IMR-90 (cell line): ENCODE data around the gene SLC6A3. TPM values are rescaled to one million over a fixed set of nuclear protein-coding genes. Genes with fewer than 3 reads are reported as not detected.

ENCODE experiments used
- ATAC-seq: fragments of 200-7000 bp; cut with Tn5 transposase; 2 replicates; pipeline ENCODE4 v1.9.1; 2020; ENCODE audit warnings: low read depth, mild to moderate bottlenecking, moderate library complexity
- BruUV-seq: library from RNA; stranded (reverse); fragments of 400-500 nt; replicated peaks from 2 replicates; lab custom pipeline; 2021; lab: Mats Ljungman, UMichigan
- CTCF ChIA-PET: fragments of 300-600 bp; formaldehyde crosslinking; extraction: SDS; loops from one replicate; lab custom pipeline; 2021; ENCODE audit warnings: antibody characterized with exemption; lab: Yijun Ruan, JAX
- POLR2A ChIA-PET: fragments of 300-600 bp; sonication (Branson Sonifier 250); formaldehyde crosslinking; loops from one replicate; lab custom pipeline; 2022; ENCODE audit warnings: antibody characterized with exemption; ENCODE audit not compliant: unreplicated experiment; lab: Charles Lee
- DNase-seq: peaks from one replicate; pipeline ENCODE4 v3.0.0; 2013
- H2AFZ ChIP-seq: replicated peaks from 2 replicates; pipeline ENCODE3; 2013; ENCODE audit warnings: low read length, mild to moderate bottlenecking; ENCODE audit not compliant: poor library complexity
- H2AK5ac ChIP-seq: 2 replicates; pipeline ENCODE4 v1.6.1; 2013; ENCODE audit warnings: low read depth, low read length, inconsistent platforms
- H2AK9ac ChIP-seq: replicated peaks from 2 replicates; pipeline ENCODE3; 2013; ENCODE audit warnings: mild to moderate bottlenecking, low read depth, low read length, moderate library complexity; ENCODE audit not compliant: poor library complexity
- H2BK120ac ChIP-seq: 2 replicates; pipeline ENCODE4 v1.6.1; 2013; ENCODE audit warnings: low read depth, low read length, inconsistent platforms
- H2BK15ac ChIP-seq: 3 replicates; pipeline ENCODE4 v1.6.1; 2013; ENCODE audit warnings: low read depth, low read length, inconsistent platforms
- H2BK20ac ChIP-seq: 2 replicates; pipeline ENCODE4 v1.6.1; 2013; ENCODE audit warnings: low read depth, mild to moderate bottlenecking, inconsistent platforms, low read length, moderate library complexity
- H2BK5ac ChIP-seq: 2 replicates; pipeline ENCODE4 v1.6.1; 2013; ENCODE audit warnings: mild to moderate bottlenecking, low read depth, low read length, inconsistent platforms; ENCODE audit not compliant: poor library complexity, severe bottlenecking
- H3K14ac ChIP-seq: replicated peaks from 2 replicates; pipeline ENCODE4 v1.6.1; 2013; ENCODE audit warnings: low read depth, low read length, inconsistent platforms
- H3K18ac ChIP-seq: 2 replicates; pipeline ENCODE4 v1.6.1; 2013; ENCODE audit warnings: low read depth, low read length, control low read depth
- H3K23ac ChIP-seq: 2 replicates; pipeline ENCODE4 v1.6.1; 2013; ENCODE audit warnings: low read depth, low read length, inconsistent platforms
- H3K27ac ChIP-seq: 2 replicates; pipeline ENCODE4 v1.5.1; 2013; ENCODE audit warnings: mild to moderate bottlenecking, control low read depth, low read length; ENCODE audit not compliant: insufficient read depth
- H3K27me3 ChIP-seq: 2 replicates; pipeline ENCODE4 v1.6.1; 2013; ENCODE audit warnings: low read length; ENCODE audit not compliant: control insufficient read depth, insufficient read depth
- H3K36me3 ChIP-seq: 2 replicates; pipeline ENCODE4 v1.6.1; 2013; ENCODE audit warnings: low read length, mixed read lengths; ENCODE audit not compliant: control insufficient read depth, insufficient read depth
- H3K4ac ChIP-seq: 2 replicates; pipeline ENCODE4 v1.6.1; 2013; ENCODE audit warnings: low read depth, low read length, inconsistent platforms
- H3K4me1 ChIP-seq: 2 replicates; pipeline ENCODE4 v1.6.1; 2013; ENCODE audit warnings: low read length, mixed read lengths; ENCODE audit not compliant: control insufficient read depth, insufficient read depth
- H3K4me2 ChIP-seq: 2 replicates; pipeline ENCODE4 v1.6.1; 2013; ENCODE audit warnings: low read depth, mild to moderate bottlenecking, control low read depth, low read length, moderate library complexity
- H3K4me3 ChIP-seq: 2 replicates; pipeline ENCODE4 v1.5.1; 2013; ENCODE audit warnings: low read depth, mild to moderate bottlenecking, control low read depth, low read length, moderate library complexity; ENCODE audit not compliant: insufficient read depth
- H3K56ac ChIP-seq: 2 replicates; pipeline ENCODE4 v1.6.1; 2013; ENCODE audit warnings: low read length, inconsistent platforms; ENCODE audit not compliant: insufficient read depth; ENCODE audit errors: extremely low read depth
- H3K79me1 ChIP-seq, 2 experiments: 2 replicates each; pipeline ENCODE4 v1.6.1; 2013; ENCODE audit warnings: low read length in 2 of 2, inconsistent platforms in 1 of 2, low read depth in 1 of 2
- H3K9ac ChIP-seq: 2 replicates; pipeline ENCODE4 v1.6.1; 2013; ENCODE audit warnings: low read depth, low read length, control low read depth
- H3K9me1 ChIP-seq: 2 replicates; pipeline ENCODE4 v1.6.1; 2013; ENCODE audit warnings: low read length, inconsistent platforms; ENCODE audit not compliant: insufficient read depth
- H3K9me3 ChIP-seq: 2 replicates; pipeline ENCODE4 v1.6.1; 2013; ENCODE audit warnings: low read length; ENCODE audit not compliant: control insufficient read depth, insufficient read depth
- H4K20me1 ChIP-seq: 2 replicates; pipeline ENCODE4 v1.6.1; 2013; ENCODE audit warnings: low read length, inconsistent platforms; ENCODE audit not compliant: insufficient read depth
- H4K5ac ChIP-seq: 2 replicates; pipeline ENCODE4 v1.6.1; 2013; ENCODE audit warnings: mild to moderate bottlenecking, low read depth, low read length, control low read depth
- H4K8ac ChIP-seq, 2 experiments: 2 replicates each; pipeline ENCODE4 v1.6.1; 2013; ENCODE audit warnings: low read depth in 2 of 2, low read length in 2 of 2, control low read depth in 1 of 2, inconsistent platforms in 1 of 2
- H4K91ac ChIP-seq: 2 replicates; pipeline ENCODE4 v1.6.1; 2013; ENCODE audit warnings: low read depth, low read length, inconsistent platforms; ENCODE audit not compliant: insufficient read depth
- BHLHE40 ChIP-seq: fragments of 150-350 bp; IDR thresholded peaks from 2 replicates; pipeline ENCODE4 v1.6.1; 2016; ENCODE audit warnings: mild to moderate bottlenecking, low read depth, low read length
- CHD1 ChIP-seq: IDR thresholded peaks from 2 replicates; pipeline ENCODE4 v1.6.1; 2012; ENCODE audit warnings: low read depth, low read length, improper control_type of control experiment
- MAFK ChIP-seq: IDR thresholded peaks from 2 replicates; pipeline ENCODE4 v1.6.1; 2012; ENCODE audit warnings: low read depth, low read length, improper control_type of control experiment
- MAZ ChIP-seq: IDR thresholded peaks from 2 replicates; pipeline ENCODE4 v1.6.1; 2012; ENCODE audit warnings: low read depth, mild to moderate bottlenecking, low read length, improper control_type of control experiment, moderate library complexity, borderline replicate concordance
- NFE2L2 ChIP-seq: fragments of 150-350 bp; IDR thresholded peaks from 2 replicates; pipeline ENCODE4 v1.6.1; 2016; ENCODE audit warnings: low read depth, mild to moderate bottlenecking, low read length
- RAD21 ChIP-seq: IDR thresholded peaks from 2 replicates; pipeline ENCODE4 v1.6.1; 2012; ENCODE audit warnings: low read length, improper control_type of control experiment
- RCOR1 ChIP-seq: IDR thresholded peaks from 2 replicates; pipeline ENCODE4 v1.6.1; 2012; ENCODE audit warnings: mild to moderate bottlenecking, low read length, improper control_type of control experiment; ENCODE audit not compliant: insufficient replicate concordance
- RFX5 ChIP-seq: IDR thresholded peaks from 2 replicates; pipeline ENCODE4 v1.8.0; 2012; ENCODE audit warnings: low read depth, mild to moderate bottlenecking, low read length, moderate library complexity
- SMC3 ChIP-seq: fragments of 150-350 bp; IDR thresholded peaks from 2 replicates; pipeline ENCODE4 v1.6.1; 2016; ENCODE audit warnings: low read depth, mild to moderate bottlenecking, antibody characterized with exemption, low read length, moderate library complexity
- WGBS, 2 experiments: methylation state at CpG; one replicate each; pipeline versions ENCODE4 v1.1.5 to v1.1.7; 2013; ENCODE audit warnings: missing lambda C conversion rate in 2 of 2; ENCODE audit not compliant: insufficient read length in 1 of 2; ENCODE audit errors: extremely low coverage in 2 of 2; 5-methylcytosine and 5-hydroxymethylcytosine counted together
- dilution Hi-C: fragments of 300-500 bp; cut with HindIII; formaldehyde crosslinking; loops from one replicate; pipeline ENCODE4 v1.14.3; 2018; ENCODE audit warnings: low sequenced_read_pairs; ENCODE audit not compliant: unreplicated experiment
- in situ Hi-C: fragments of 300-500 bp; cut with MboI; formaldehyde crosslinking; loops from 3 replicates; pipeline ENCODE4 v1.14.3; 2019; ENCODE audit warnings: low sequenced_read_pairs, inconsistent platforms, mixed read lengths
- intact Hi-C: fragments of 100-400 bp; cut with micrococcal nuclease; formaldehyde crosslinking; loops from 2 replicates; pipeline ENCODE4 v1.10.0; 2022
- polyA plus RNA-seq, 3 experiments: library from polyadenylated mRNA; depleted of rRNA; stranded (reverse); fragments of >200 nt; gene quantifications; 2 replicates each; pipeline ENCODE4 v1.2.3, GENCODE V29; 2012; ENCODE audit warnings: low replicate concordance in 1 of 3
- total RNA-seq: library from RNA; depleted of rRNA; stranded (reverse); fragments of >200 nt; gene quantifications from 2 replicates; pipeline ENCODE4 v1.2.3, GENCODE V29; 2012
- TF ChIP-seq, protein P1 (sequence below): fragments of 150-350 bp; IDR thresholded peaks from 2 replicates; pipeline ENCODE4 v1.6.1; 2017; ENCODE audit warnings: mild to moderate bottlenecking, antibody characterized with exemption, low read length, low read depth
- TF ChIP-seq, protein P2 (sequence below): fragments of 150-350 bp; IDR thresholded peaks from 2 replicates; pipeline ENCODE4 v1.6.1; 2016; ENCODE audit warnings: low read depth, mild to moderate bottlenecking, low read length, moderate library complexity, borderline replicate concordance
- TF ChIP-seq, protein P3 (sequence below): conservative IDR thresholded peaks from 2 replicates; pipeline ENCODE4 v1.5.1; 2012; ENCODE audit warnings: mild to moderate bottlenecking, low read depth, low read length, improper control_type of control experiment

The SLC6A3 gene
- total and polyA plus RNA-seq, 2 of the 4 experiments (the other 2 are of a cell fraction): not detected

DNA sequence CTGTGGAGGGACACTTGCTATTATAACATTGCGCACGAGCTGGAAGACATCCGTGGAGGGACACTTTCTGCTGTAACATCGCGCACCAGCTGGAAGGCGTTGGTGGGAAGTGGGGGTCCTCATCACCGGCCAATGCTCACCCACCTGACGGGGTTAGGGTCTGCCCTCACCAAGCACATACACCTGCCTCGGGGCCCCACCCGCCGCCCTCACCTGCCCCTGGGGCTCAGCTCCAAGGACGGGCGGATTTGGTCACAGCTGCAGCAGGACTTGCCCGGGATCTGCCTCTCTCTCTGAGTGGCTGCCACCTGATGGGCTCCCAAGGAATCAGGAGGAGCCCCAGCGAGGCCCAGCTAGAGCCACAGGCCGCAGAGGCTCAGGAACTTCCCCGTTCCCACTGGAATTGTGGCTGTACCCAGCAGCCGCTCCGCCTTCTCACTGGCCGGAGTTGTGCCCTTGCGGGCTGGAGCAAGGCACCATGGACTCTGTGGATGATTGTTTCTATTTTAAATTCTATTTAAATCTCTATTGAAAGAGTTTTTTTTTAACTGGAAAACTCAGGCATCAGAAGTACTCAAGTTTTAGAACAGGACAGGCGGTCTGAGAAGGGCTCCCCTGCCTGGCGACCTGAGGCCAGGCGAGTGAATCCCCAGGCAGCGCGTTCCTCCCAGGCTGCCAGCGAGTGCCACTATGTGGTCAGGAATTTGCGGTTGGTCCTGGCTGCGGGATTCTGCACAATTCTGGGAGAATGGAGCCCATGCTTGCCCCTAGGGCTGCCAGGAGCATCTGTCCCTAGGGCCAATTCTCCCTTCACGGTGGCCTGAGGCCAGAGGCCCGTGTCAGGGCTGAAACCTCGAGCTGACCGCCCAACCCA lies 38.9 kb upstream of the SLC6A3 start (continued):
- TF ChIP-seq SMC3: no peak

DNA sequence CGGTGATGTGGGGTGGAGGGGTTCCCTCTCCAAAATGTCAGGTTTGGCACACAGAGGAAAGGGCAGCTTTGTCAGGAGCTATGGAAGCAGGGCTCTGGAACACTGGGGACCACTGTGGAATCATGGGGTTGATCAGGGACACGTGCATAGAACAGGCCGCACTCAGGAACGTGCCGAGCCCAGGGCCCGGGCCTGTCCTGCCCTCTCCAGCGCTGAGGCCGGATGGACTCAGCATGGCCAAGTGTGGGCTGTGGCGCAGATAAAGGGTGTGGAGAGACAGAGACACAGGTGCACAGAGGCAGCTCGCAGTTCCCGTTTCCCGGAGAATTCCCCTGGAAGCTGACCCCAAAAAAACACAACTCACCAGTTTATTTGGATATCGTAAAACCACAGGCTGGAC lies 37.8 kb upstream of the SLC6A3 start:
- Histone ChIP-seq H3K14ac (no peak overlapping the region), H3K4me3 (no peak overlapping the region), H3K27ac (no peak overlapping the region), H3K56ac (no peak overlapping the region), H4K5ac (no peak overlapping the region), H2BK20ac (no peak overlapping the region), H2BK15ac (no peak overlapping the region), H3K27me3 (no peaks in the 10 kb centered on the region), H2BK5ac (no peak overlapping the region), H2AK5ac (no peak overlapping the region), H4K8ac (no peak overlapping the region), H2AFZ (no peak overlapping the region), H4K20me1 (peaks cover 25% of the 10 kb centered on the region), H3K9ac (no peak overlapping the region), H3K36me3 (peaks cover 65% of the 10 kb centered on the region), H2BK120ac (no peak overlapping the region), H3K9me3 (no peaks in the 10 kb centered on the region), H3K79me1 (peaks cover 7 to 10% of the 10 kb centered on the region in 2 experiments), H3K9me1 (peaks cover 5% of the 10 kb centered on the region; the same call in 1 of the 2 replicates), H4K91ac (no peak overlapping the region), H3K18ac (no peak overlapping the region), H3K23ac (no peak overlapping the region), H3K4me1 (no peaks in the 10 kb centered on the region), H3K4me2 (no peak overlapping the region), H2AK9ac (no peak overlapping the region), H3K4ac (no peak overlapping the region)
- no CpG with 5 or more reads among the region's 13 CpGs for WGBS, 2 experiments
- no TSS peak for BruUV-seq
- in situ Hi-C loops: loop anchor here (10.0 kb wide), 1 partner anchor 162 kb away; no protein-coding TSS in a partner anchor
- dilution Hi-C loops: no loop called here
- ATAC-seq (no peak), DNase-seq (no peak)
- ChIA-PET CTCF (no interaction called here), POLR2A (no interaction called here)
- intact Hi-C loops: no loop called here
- no peak for TF ChIP-seq RAD21
- TF ChIP-seq MAZ: no peak
- TF ChIP-seq RFX5: no peak
- TF ChIP-seq SMC3: no peak
- TF ChIP-seq MAFK: no peak
- TF ChIP-seq NFE2L2: no peak
- no peak for TF ChIP-seq BHLHE40
- TF ChIP-seq, protein P1, sequence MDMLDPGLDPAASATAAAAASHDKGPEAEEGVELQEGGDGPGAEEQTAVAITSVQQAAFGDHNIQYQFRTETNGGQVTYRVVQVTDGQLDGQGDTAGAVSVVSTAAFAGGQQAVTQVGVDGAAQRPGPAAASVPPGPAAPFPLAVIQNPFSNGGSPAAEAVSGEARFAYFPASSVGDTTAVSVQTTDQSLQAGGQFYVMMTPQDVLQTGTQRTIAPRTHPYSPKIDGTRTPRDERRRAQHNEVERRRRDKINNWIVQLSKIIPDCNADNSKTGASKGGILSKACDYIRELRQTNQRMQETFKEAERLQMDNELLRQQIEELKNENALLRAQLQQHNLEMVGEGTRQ: no peak
- TF ChIP-seq, protein P2, sequence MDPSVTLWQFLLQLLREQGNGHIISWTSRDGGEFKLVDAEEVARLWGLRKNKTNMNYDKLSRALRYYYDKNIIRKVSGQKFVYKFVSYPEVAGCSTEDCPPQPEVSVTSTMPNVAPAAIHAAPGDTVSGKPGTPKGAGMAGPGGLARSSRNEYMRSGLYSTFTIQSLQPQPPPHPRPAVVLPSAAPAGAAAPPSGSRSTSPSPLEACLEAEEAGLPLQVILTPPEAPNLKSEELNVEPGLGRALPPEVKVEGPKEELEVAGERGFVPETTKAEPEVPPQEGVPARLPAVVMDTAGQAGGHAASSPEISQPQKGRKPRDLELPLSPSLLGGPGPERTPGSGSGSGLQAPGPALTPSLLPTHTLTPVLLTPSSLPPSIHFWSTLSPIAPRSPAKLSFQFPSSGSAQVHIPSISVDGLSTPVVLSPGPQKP: no peak
- TF ChIP-seq CHD1: no peak
- TF ChIP-seq, protein P3, sequence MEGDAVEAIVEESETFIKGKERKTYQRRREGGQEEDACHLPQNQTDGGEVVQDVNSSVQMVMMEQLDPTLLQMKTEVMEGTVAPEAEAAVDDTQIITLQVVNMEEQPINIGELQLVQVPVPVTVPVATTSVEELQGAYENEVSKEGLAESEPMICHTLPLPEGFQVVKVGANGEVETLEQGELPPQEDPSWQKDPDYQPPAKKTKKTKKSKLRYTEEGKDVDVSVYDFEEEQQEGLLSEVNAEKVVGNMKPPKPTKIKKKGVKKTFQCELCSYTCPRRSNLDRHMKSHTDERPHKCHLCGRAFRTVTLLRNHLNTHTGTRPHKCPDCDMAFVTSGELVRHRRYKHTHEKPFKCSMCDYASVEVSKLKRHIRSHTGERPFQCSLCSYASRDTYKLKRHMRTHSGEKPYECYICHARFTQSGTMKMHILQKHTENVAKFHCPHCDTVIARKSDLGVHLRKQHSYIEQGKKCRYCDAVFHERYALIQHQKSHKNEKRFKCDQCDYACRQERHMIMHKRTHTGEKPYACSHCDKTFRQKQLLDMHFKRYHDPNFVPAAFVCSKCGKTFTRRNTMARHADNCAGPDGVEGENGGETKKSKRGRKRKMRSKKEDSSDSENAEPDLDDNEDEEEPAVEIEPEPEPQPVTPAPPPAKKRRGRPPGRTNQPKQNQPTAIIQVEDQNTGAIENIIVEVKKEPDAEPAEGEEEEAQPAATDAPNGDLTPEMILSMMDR: no peak
- no peak for TF ChIP-seq RCOR1
